ENCODE measurements around the gene TMEM101.

Gene TMEM101

DNA sequence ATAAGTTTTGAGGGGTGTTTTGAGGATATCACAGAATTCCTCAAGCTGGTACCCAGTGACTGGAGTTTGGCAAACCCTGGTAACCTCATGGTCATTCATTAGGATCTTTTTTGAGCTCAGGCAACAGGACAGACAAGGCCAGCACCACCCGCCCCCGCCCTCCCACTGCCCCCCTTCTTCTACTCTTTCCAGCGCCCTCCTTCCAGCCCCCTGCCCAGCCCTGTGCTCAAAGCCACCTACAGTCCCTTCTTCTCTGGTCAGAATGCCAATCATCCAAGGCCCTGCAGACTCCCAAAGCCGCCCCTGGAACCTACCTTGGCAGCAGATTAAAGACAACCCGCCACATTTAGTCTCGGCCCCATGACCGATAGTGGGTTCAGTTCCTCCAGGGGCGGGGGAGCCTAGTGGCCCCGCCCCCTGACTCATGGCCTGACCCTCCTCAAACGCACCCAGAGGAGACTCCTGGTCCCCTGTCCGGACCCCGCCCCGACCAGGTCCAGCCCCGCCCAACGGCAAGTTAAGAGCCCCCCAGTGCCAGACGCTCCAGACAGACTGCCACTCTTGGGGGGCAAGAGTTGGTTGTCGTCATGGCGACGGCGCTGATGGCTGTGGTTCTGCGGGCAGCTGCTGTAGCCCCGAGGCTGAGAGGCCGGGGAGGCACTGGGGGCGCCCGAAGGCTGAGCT, 10.5 kb downstream of the TMEM101 start, which contains the start of gene NAGS:
TSS of gene NAGS (plus strand) at position 546 of the 684 bp plus-strand sequence. CDS start at position 588, 42 bp downstream.
- TF ChIP-seq, protein P1, sequence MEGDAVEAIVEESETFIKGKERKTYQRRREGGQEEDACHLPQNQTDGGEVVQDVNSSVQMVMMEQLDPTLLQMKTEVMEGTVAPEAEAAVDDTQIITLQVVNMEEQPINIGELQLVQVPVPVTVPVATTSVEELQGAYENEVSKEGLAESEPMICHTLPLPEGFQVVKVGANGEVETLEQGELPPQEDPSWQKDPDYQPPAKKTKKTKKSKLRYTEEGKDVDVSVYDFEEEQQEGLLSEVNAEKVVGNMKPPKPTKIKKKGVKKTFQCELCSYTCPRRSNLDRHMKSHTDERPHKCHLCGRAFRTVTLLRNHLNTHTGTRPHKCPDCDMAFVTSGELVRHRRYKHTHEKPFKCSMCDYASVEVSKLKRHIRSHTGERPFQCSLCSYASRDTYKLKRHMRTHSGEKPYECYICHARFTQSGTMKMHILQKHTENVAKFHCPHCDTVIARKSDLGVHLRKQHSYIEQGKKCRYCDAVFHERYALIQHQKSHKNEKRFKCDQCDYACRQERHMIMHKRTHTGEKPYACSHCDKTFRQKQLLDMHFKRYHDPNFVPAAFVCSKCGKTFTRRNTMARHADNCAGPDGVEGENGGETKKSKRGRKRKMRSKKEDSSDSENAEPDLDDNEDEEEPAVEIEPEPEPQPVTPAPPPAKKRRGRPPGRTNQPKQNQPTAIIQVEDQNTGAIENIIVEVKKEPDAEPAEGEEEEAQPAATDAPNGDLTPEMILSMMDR (IDR thresholded peaks at IDR 0.05), result no peak
- TF ChIP-seq ZFX (IDR thresholded peaks at IDR 0.05; ENCODE audit: borderline replicate concordance), result no peak
- H3K27ac ChIP-seq, result peak within 1 kb of the TSS; percentile 85

GRCh38 chr17:44002141-44002848, 12.5 kb downstream of the TMEM101 start:
- no peak overlapping the region for H3K27ac ChIP-seq
- no peak for TF ChIP-seq ZFX (IDR thresholded peaks at IDR 0.05; ENCODE audit: borderline replicate concordance)
- TF ChIP-seq, protein P1 (IDR thresholded peaks at IDR 0.05), result no peak

DNA sequence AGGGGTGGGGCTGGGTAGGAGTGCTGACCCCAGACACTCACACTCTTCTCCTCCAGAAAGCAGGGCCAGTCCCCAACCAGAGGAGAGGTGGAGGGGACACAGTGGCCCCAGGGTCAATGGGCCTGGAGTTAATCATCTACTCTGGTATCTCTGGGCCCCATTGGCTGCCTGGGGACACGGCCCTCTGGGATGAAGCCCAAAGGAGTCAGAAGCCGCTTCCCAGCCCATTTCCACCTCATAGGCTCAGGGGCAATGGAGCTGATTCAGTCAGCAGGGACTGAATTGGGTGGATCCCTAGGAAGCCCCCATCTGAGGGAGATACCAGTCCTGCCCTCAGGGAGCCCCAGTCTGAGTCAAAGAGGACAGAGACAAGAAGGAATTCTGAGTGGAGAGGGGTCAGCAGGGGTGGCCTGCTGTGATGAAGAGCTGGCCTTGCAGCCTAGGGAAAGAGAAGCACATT, 13.3 kb downstream of the TMEM101 start:
- no peak overlapping the region for H3K27ac ChIP-seq
- TF ChIP-seq, protein P1 (IDR thresholded peaks at IDR 0.05), result no peak
- TF ChIP-seq ZFX (IDR thresholded peaks at IDR 0.05; ENCODE audit: borderline replicate concordance), result no peak

DNA sequence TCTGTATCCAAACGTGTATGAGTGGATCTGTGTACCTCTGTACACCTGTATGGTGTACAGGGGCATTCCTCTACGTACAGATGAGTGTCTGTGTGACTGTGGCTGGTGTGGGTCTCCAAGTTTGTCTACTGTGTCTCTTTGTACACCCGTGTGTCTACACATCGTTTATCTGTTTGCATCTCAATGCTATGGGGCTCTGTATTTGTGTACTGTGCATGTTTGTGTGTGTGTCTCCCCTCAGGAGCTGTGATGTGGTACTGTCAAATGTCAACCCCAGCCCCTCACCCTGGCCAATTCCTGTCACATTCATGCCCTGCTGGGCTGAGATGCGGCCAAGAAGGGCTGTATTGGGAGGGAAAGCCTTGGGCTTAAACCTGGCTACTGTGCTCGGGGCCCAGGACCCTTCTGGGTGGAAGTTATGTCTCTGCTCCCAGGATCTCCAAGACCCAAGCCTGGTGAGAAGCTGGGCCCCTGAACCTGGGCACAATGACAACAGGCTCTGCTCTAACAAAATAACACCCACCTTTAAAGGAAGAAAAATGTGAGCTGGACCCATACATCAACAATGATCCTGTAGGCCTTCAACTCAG, 13.8 kb downstream of the TMEM101 start:
- no peak for TF ChIP-seq ZFX (IDR thresholded peaks at IDR 0.05; ENCODE audit: borderline replicate concordance)
- TF ChIP-seq, protein P1 (IDR thresholded peaks at IDR 0.05), result no peak
- H3K27ac ChIP-seq, result no peak overlapping the region

- TF ChIP-seq, protein P1 (IDR thresholded peaks at IDR 0.05), result no peak
- no peak for TF ChIP-seq ZFX (IDR thresholded peaks at IDR 0.05; ENCODE audit: borderline replicate concordance)
- H3K27ac ChIP-seq, result no peak overlapping the region
Observed at GRCh38 chr17:44000141-44000860, 14.5 kb downstream of the TMEM101 start.

DNA sequence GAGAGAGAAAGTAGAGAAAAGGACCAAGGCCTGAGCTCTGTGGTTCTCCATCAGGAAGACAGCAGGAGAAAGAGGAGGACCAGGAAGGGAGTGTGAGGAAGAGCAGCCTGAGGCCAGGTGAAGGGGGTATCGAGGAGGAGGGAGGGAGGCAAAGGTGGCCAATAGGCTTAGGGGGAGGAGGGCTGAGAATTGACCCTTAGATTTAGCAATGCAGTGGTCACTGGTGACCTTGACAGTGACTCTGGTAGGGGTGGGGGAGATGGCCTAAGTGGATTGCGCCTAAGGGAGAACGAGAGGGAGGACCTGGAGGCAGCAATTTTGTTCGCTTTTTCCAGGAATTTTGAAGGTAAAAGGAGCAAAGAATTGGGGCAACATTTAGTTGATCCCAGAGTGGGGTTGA, 15.7 kb downstream of the TMEM101 start:
- H3K27ac ChIP-seq, result no peak overlapping the region
- TF ChIP-seq, protein P1 (IDR thresholded peaks at IDR 0.05), result no peak
- TF ChIP-seq ZFX (IDR thresholded peaks at IDR 0.05; ENCODE audit: borderline replicate concordance), result no peak
